ENCODE results near the gene PYDC1.

GRCh38 chr16:31216422-31217135 lies at the start of gene PYDC1:
- TF ChIP-seq CTCF (IDR thresholded peaks at IDR 0.05; ENCODE audit: control extremely low read depth in 1 of 3, insufficient read depth in 1 of 3, low read depth in 1 of 3, low read length in 3 of 3) (peak in 1 of 3 experiments; percentile 7; a peak in 1 of 4 replicates), POLR2A (IDR thresholded peaks at IDR 0.05; ENCODE audit: control extremely low read depth in 1 of 2, low read depth in 2 of 2, low read length in 2 of 2) (no peak)

Data from H1 (cell line).